Activated CD8-positive, alpha-beta memory T cell treated with anti-CD3 and anti-CD28 coated beads, Interleukin-2, amount 50 U/mL, for 4 hours (primary cell): ENCODE results near the gene MDFIC2.
"Not testable (repeated sequence)": the region's sequence is repeated elsewhere in the genome, so short reads cannot be mapped to it uniquely, and the experiment has no call there.

Experiments
- DNase-seq: peaks from one replicate; pipeline ENCODE4 v3.0.0-alpha.2; 2020

MDFIC2 gene

GRCh38 chr3:70312336-70312735 is at the start of gene MDFIC2:
Gene MDFIC2 (minus strand): TSS chr3:70312638. CDS start chr3:70311973, 665 bp downstream.
- no peak for DNase-seq

GRCh38 chr3:70360979-70361760 is 48.7 kb upstream of the MDFIC2 start:
- DNase-seq: no peak

- DNase-seq: no peak
Measured at GRCh38 chr3:70359711-70360110, 47.3 kb upstream of the MDFIC2 start.

GRCh38 chr3:70358978-70359580 is 46.6 kb upstream of the MDFIC2 start:
- DNase-seq: no peak

DNA sequence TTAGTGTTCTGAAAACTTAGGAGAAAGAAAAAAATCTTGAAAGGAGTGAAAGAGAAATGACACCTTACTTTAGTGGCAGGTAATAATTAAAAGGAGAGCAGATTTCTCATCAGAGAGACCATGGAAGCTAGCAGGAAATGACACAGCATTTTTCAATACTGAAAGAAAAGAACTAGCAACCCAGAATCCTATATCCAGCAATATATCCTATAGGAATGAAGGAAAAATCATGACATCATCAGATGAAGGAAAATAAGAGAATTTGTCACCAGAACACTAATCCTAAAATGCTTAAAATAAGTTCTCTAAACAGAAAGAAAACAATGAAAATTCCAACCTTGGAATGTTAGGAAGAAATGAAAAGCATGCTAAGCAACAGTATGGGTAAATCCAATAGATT is 39.8 kb upstream of the MDFIC2 start:
- no peak for DNase-seq

- DNase-seq: no peak
Measured at GRCh38 chr3:70342149-70342548, 29.7 kb upstream of the MDFIC2 start.

DNA sequence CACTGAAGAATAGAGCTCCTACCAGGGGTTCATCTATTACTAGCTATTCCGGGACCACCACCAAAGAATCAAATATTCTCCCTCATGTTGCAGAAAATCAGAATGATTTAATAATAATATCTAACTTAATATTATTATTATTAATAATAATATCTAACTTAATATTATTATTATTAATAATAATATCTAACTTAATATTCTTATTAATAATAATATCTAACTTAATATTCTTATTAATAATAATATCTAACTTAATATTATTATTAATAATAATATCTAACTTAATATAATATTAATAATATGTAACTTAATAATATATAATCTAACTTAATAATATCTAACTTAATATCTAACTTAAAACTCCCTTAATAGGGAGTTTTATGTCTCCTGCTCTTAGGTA is 24.4 kb upstream of the MDFIC2 start:
- not testable (repeated sequence) for DNase-seq

DNA sequence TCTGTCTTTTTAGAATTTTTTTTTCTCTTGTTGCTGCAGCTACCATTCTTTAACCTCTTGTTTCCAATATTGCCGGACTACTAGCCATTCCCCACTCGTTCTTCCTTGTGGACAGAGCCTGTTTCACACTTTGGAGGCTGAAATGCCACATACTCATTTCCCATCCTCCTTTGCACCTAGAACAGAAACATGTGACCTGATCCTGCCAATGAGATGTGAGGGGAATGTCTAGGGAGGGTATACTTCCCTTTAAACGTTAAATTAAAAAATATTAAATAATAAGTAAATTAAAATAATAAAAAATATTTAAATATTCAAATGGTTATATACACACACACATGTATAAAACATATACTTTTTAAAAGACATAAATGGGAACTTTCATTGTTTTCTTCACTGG is 20.6 kb upstream of the MDFIC2 start:
- DNase-seq: no peak

- DNase-seq: no peak
Measured at GRCh38 chr3:70315021-70315420, 2.6 kb upstream of the MDFIC2 start.

DNA sequence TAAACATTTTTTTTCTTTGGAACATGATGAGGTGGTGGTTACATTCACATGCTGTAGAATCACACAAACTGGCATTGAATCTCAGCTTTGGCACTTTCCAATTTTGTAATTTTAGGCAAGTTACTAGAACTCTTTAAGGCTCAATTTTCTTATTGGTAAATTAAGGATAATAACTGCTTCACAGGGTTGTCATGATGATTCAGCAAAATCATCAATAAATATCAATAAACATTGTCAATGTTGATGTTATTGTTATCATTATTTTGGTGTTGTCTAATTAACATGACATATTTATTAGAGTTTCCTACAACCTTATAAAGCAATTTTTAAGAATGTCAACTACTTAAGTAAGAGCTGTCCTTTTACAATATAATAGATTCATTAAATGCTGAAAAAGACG is 1.6 kb downstream of the MDFIC2 start:
- no peak for DNase-seq

DNA sequence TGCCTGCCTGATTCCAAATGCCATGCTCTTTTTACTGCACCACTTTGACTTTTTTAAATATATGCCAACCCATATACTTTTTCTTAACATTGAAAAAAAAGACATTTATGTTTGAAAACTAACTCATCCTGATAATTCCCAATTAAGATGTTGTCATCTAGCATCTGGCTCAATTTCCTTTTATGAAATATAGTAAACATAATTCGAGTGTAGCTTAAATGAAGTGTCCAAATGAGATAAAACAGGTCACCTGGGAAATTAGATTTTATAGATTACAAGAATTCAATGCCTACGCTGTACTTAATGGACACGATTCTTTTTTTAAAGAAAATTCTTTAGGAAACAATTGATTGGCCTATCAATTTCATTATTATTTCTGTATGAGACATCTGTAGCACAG is 2.8 kb downstream of the MDFIC2 start:
- no peak for DNase-seq

- no peak for DNase-seq
Measured at GRCh38 chr3:70308760-70309159, 3.7 kb downstream of the MDFIC2 start.

DNA sequence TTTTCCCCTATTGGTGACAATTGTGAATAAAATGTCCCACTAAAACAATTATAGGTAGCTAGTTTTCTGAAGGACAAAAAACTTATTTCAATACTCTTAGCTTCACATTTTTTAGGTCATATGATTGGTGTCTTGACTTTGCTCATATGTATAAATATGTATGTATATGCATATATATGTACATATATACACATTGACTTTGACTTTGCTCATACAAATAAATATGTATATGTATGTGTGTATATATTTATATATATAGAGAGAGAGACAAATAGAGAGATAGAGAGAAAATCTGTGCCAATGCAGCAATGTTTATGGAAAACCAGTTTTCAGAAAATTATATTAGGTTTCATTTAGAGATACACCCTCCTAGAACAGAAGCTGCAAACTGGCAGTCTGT is 5.7 kb downstream of the MDFIC2 start:
- DNase-seq: no peak

GRCh38 chr3:70298385-70298784 is 14.1 kb downstream of the MDFIC2 start:
- DNase-seq: no peak

- no peak for DNase-seq
Measured at GRCh38 chr3:70291097-70291482, 21.3 kb downstream of the MDFIC2 start.

DNA sequence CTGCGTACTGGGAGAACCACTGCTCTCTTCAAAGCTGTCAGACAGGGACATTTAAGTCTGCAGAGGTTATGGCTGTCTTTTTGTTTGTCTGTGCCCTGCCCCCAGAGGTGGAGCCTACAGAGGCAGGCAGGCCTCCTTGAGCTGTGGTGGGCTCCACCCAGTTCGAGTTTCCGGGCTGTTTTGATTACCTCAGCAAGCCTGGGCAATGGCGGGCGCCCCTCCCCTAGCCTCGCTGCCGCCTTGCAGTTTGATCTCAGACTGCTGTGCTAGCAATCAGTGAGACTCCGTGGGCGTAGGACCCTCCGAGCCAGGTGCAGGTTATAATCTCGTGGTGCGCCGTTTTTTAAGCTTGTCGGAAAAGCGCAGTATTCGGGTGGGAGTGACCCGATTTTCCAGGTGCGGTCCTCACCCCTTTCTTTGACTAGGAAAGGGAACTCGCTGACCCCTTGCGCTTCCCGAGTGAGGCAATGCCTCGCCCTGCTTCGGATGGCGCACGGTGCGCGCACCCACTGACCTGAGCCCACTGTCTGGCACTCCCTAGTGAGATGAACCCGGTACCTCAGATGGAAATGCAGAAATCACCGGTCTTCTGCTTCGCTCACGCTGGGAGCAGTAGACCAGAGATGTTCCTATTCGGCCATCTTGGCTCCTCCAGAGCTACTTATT is 21.9 kb downstream of the MDFIC2 start:
- DNase-seq: not testable (repeated sequence)

- DNase-seq: no peak
Measured at GRCh38 chr3:70281663-70282062, 30.8 kb downstream of the MDFIC2 start.

- no peak for DNase-seq
Measured at GRCh38 chr3:70277304-70277703, 35.1 kb downstream of the MDFIC2 start.

GRCh38 chr3:70276901-70277300 is 35.5 kb downstream of the MDFIC2 start:
- DNase-seq: no peak

DNA sequence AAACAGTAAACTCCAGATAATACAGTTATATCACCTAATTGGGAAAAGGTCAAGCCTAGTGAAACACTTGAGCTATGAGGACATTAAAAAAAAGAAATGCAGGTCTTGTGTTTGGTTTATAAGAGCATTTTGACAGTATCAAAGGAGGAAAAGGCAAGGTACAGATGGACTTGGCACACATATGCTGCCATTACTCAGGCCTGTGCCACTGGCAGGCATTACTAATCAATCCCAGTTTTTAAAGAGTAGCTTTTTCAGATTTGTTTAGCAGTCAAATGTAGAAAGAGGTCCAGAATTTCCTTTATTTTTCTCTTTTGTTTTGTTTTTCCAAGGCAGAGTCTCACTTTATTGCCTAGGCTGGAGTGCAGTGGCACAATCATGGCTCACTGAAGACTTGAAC is 38.9 kb downstream of the MDFIC2 start:
- DNase-seq: no peak

- no peak for DNase-seq
Measured at GRCh38 chr3:70272798-70273197, 39.6 kb downstream of the MDFIC2 start.

DNA sequence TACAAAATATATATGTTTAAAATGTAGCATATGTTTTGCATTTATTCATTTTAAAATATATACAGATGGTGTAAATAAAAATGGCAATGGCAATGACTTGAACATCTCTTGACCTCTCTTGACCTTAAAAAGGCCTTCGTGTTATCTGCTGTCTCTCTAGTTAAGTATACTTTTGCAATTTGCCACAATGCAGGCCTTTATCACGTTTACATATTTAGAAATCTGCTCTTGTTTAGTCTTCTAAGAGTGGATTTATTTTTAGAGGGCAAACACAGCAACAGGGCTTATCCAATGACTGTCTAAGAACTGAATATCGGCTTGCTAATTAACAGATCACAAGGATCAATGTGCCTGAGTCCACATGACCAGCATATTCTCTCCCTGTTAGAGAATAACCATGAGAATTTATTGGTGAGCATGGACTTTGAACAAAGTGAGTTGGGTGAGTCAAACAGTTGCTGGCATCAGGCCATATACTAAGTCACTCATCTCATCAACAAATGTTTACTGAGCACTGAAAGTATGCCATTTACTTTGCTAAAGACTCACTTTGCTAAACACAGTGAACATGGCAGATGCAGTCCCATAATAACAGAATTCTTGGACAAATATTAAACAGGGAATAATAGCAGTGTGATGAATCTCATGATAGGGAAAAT is 48.2 kb downstream of the MDFIC2 start:
- no peak for DNase-seq

DNA sequence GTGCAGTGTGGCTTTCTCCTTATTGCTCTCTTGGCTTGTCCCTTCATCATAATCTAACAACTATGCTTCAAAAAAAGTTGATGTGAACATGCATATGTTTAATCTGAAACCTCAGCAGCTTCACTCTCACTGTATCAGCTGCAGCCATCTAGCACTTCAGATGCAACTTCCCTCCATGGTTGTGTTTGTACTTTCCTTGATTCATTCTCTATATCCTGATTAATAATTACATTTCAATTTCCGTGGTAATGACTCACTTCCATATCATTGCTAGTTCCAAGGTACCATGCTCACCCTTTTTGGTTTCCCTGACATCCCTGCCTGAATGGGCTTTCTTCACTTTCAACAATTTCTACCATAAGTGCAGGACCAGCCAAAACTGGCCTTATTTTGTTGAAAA is 51.2 kb downstream of the MDFIC2 start:
- DNase-seq: no peak

DNA sequence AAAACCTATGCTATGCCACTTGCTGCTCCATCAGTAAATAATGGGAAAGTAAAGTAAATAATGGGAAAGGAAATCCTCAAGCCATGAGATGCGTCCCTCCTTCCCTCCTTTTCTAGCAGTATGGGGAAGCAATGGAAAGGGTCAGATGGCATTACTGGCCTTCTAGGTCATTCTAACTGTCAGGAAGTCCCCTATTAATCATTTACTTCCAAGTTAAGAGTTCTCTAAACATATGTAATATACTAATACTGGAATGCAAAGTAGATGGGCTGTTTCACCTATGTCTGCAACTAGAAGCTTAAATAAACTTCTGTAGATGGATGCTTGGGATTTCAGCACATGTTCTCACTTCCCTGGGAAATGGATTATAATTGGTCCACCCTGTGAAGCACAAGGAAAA is 55.9 kb downstream of the MDFIC2 start:
- DNase-seq: no peak
